Measurements from ENCODE around the gene TNPO3. TPM values are rescaled to one million over a fixed set of nuclear protein-coding genes. Genes with fewer than 3 reads are reported as not detected.

Gene TNPO3
- total RNA-seq, 1 experiment from 2014 or later = 63.4 TPM

DNA sequence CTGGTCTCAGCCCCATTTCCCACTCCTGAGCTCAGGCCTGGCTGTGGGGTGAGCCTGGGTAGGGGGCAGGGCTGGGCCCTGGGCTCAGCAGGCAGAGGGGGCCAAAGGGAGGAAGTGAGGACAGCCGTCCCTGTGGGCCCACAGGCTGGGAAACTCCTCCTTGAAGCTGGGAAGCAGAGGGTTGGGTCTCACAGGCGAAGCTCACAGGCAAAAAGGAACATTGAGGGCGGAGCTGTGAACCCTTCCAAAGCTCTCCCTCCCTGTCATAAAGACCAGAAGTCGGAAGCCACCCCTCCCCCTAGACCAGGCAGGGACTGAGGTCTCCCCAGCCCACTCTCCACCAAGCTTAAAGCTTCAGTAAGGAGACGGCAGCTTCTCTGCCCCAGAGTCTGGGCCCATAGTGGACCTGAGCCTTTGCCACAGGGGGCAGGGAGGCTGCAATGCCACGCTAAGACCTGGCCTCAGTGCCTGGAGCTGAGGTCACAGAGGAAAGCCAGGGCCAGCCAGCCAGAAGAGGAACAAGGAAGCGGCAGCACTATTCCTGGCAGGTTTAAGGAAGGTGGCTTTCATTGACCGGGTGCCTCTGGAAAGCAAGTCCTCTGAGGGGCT, 143.4 kb downstream of the TNPO3 start:
- DNase-seq (ENCODE audit: low read depth) = no peak

DNA sequence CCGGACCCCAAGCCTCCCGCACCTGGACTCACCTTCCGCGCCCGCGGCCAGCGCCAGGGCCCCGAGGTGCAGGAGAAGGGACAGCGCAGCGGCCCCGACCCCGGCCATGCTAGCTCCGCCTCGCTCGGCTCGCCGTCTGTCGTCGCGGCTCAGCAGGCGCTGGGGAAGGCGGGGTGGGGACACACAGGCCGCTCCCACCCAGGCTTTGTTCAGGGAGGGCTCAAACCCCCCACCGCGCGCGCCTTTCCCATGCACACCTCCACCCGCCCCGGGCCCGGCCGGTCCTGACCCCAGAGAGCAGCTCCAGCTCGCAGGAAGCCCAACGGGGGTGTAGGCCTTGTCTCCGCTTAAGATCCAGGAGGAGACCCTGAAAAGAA, 144.4 kb downstream of the TNPO3 start, which contains the start of gene KCP:
Gene KCP (minus strand): TSS at position 141 of the 377 bp plus-strand sequence. CDS start 33 bp downstream, at position 108.
- DNase-seq (ENCODE audit: low read depth) = no peak

DNA sequence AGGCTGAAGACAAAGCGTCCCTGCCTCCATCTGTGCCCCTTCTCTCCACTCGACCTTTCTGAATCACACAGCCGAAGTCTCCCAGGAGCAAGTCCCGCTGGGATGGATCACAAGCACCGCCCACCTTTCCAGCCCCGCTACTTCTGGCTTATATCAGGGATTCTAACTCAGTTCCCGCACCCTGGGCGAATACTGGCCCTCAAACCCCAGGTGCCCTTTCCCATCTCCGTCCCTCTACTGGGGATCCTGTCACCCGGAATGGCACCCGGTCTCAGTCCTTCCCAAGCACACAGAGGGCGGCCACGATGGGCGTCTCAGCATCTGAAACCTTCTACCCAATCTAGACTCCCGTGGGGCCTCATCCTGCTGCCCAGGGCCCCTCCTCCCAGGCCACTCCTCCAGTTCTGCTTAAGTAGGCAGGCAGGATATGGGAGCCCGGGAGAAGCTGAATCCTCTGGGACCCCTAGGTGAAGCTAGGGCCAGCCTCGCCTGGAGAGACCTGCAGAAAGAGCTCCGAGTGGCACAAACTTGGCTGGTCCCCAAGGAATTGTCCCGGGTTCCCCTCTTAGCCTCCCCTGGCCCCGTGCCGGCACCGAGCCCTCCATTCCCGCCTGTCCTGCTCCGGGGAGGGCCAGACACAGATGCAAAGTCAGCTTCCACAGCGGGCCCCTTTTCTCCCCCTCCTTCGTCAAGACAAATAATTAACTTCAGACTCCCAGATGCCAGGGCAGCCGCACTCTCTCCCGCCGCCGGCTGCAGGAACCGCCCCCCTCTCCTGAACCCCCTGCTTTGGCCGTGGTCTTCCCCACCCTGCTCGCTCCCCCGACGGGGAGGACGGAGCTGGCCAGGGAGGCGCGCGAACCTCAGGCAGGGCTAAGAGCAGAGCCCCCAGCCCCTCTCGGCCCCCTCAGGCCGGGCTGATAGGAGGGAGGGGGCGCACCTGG, 145.0 kb downstream of the TNPO3 start:
- peak; percentile 32 for DNase-seq (ENCODE audit: low read depth)

DNA sequence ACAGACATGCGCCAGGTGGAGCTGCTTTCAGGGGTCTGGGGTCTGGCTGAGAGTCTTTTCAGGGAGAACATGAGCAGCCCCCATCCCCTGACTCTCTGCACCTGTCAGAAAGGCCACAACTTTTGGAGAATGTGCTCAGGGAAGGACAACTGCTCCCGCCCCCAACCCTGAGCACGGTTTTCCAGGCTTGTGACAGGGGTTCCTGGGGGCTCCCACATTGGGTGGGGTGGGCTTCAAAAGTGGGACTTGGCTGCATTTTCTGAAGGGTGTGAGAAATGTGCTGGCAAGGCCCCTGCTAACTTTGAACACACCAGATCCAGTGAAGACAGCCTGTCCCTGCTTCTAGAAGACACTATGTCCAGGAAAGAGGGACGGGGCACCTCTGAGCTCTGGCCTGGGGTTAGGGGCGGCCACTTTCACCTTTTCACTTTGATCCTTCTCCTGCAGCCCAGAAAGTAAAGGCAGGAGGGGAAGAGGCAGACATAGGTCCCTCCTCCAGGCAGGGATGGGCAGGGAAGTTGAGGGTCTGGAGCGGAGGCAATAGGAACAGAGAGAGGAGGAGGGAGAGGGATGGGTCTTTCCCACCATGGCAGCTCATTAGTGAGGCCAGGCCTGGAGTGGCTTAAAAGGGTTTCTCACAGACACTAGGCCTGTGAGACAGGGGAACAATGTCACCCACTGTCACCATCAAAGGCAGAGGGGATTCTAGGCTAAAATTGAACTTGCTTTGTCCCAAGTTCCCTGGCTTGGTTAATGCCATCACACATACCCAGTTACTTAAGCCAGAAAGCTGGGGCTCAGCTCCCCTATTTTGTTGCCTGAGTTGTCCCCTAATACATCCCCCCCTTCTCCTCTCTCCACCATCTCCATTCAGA, 145.9 kb downstream of the TNPO3 start:
- DNase-seq (ENCODE audit: low read depth) = no peak

DNA sequence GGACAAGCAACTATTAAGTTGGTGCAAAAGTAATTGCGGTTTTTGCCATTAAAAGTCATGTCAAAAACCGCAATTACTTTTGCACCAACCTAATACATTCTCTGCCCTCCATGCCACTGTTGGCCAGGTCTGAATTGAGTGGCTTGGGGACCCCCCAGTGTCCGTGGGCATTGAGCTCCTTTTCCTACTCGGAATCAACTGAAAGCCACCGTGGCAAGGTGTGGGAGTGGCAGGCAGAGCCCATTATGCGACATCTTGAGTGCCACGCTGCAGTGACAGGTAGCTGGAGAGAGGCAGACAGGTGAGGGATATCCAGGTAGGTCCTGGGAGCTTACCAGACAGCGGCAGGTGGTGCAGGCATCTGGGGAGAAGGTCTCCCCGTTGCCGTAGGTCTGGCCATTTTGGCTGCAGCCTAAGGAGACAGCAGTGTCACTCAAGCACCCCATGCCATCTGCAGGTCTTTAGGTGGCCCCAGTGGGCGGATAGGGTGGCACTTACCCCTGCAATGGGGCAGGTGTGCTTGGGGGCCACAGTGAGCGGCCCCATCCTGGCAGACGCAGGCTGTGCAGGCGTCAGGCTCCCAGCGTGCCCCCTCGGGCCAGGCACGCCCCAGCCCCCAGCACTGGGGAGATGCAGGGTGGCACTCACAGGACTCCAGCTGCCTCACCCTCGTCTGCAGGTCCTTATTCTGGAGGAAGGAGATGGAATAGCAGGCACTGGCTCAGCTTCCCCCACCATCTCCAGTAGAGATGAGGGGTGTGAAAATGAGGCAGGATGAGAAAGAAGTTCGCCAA, 147.9 kb downstream of the TNPO3 start:
- no peak for DNase-seq (ENCODE audit: low read depth)

DNA sequence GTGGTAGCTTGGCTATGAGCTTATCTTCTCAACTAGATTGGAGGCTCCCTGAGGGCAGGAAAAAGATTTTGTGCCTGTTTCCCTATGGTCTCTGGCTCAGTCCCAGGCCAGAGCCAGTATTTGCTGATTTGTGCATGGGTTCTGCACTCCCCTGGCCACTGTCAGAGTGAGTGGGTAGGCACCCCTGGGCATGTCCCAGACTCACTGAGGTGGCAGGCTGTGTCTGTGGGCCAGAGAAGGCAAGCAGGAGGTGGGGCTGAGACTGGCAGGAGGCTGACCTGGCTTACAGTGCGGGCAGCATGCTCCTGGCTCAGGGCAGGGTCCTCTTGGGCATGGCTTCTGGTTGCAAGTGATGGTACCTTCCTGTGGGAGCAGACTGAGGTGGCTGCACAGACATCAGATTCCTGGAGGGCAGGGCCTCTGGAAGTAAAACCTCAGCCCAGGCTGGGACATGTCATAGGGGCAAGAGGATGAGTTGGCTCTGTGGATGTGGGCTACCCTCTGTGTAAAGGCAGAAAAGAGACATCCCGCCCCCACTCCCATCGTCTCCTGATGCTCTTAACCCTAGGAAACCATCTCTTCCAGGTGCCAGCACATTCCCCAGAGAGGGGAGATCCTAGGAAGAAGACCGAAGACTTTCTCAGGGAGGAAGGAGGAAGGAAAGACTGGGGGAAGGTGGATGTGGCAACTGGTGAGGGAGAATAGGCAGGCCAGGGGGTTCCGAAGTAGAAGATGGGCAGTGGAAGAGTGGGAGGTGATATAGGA, 148.7 kb downstream of the TNPO3 start:
- DNase-seq (ENCODE audit: low read depth) = no peak

DNA sequence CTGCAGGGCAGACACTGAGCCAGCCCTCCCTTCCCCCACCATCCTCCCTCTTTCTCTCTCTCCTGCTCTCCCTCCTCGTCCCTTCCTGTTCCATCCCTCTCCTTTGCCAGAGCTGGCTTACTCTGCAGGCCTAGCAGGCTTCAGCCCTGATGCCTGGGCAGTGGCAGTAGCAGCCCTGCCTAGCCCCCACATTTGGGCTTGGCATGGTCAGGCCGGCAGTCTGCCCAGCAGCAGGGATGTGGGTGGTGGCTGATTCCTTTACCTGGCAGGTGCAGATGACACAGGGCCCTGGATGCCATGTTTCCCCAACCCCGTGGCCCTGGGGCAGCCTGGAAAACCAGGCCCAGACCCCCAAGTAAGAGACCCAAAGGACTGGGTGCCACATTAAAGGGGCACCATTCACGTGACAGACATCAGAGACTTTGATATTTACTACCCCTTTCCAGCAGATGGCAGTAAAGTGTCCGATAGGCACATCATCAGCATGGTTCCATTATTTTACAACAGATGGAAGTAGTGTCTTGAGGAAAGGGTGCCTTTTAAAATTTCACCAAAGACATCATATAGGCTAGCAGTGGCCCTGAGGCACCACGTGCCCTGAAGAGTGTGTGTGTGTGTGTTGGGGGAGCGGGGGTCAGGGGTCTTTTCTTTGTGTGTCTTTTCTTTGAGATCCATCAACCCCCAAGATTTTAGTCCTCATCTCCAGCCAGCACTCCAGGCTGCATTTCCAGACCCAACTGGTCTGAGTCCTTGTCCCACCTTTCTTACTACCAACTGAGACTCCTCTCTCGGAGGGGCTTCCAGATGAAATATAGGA, 150.3 kb downstream of the TNPO3 start:
- peak; percentile 51 for DNase-seq (ENCODE audit: low read depth)

Small RNA genes within 50 kb of the gene (small RNA-seq; reads per million reads assigned to genes)
- gene RN7SL306P = not detected

Other genes with a start within 250 kb of the TNPO3 start
- 38.2 and 38.6 TPM in 2 replicates for gene FLNC, start 224.7 kb downstream of the TNPO3 start, total RNA-seq (2014; rRNA removed; shearing (Covaris generic))
- gene ATP6V1F, start 192.3 kb downstream of the TNPO3 start, total RNA-seq (2014; rRNA removed; shearing (Covaris generic)) = 114 and 126 TPM in 2 replicates
- gene KCP, start 144.4 kb downstream of the TNPO3 start, total RNA-seq (2014; rRNA removed; shearing (Covaris generic)) = 0.35 and 1.4 TPM in 2 replicates
- 2.3 and 2.6 TPM in 2 replicates for gene IRF5, start 117.2 kb downstream of the TNPO3 start, total RNA-seq (2014; rRNA removed; shearing (Covaris generic))
- 0.08 and 0.20 TPM in 2 replicates for gene TSPAN33, start 89.6 kb upstream of the TNPO3 start, total RNA-seq (2014; rRNA removed; shearing (Covaris generic))
- 15.8 and 16.1 TPM in 2 replicates for gene SMO, start 133.5 kb upstream of the TNPO3 start, total RNA-seq (2014; rRNA removed; shearing (Covaris generic))
- gene AHCYL2, start 169.9 kb upstream of the TNPO3 start, total RNA-seq (2014; rRNA removed; shearing (Covaris generic)) = 2.9 and 4.2 TPM in 2 replicates

Measured in HT1080 (cell line).